Subcutaneous adipose tissue (tissue), 4 donors: ENCODE results near the gene IWS1. TPM values are rescaled to one million over a fixed set of nuclear protein-coding genes. Genes with fewer than 3 reads are reported as not detected.

ENCODE experiments used
- total RNA-seq, 4 donors: library from RNA; depleted of rRNA; stranded (reverse); fragments of >200 nt; gene quantifications; one replicate each; pipeline ENCODE4 v1.1.0, GENCODE V29; 2016
- TF ChIP-seq, protein P1 (sequence below): fragments of 450-650 bp; IDR thresholded peaks from one replicate; pipeline ENCODE4 v1.5.1; 2016; ENCODE audit warnings: low read depth, mild to moderate bottlenecking, control low read depth, antibody characterized with exemption, moderate library complexity

The IWS1 gene
- total RNA-seq, 4 donors from 2014 or later = 27.2 to 42.7 (median 34.9) TPM

DNA sequence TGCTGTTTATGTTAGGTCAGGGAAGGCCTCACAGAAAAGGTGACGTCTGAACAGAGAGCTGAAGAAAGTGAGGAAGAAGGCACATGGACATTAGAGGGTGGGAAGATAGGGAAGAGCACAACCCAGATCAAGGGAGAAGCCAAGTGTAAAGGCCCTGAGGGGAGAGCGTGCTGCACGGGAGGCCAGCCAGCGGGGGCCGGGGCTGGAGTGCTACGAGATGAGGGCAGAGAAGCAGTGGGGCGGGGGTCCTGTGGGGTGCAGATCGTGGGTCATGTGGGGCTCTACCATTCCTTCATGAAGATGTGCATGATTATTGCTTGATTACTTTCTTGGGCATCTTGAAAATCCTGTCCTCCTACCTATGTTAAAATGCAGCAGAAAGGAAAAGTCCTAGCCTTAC, 57.2 kb downstream of the IWS1 start:
- TF ChIP-seq, protein P1, sequence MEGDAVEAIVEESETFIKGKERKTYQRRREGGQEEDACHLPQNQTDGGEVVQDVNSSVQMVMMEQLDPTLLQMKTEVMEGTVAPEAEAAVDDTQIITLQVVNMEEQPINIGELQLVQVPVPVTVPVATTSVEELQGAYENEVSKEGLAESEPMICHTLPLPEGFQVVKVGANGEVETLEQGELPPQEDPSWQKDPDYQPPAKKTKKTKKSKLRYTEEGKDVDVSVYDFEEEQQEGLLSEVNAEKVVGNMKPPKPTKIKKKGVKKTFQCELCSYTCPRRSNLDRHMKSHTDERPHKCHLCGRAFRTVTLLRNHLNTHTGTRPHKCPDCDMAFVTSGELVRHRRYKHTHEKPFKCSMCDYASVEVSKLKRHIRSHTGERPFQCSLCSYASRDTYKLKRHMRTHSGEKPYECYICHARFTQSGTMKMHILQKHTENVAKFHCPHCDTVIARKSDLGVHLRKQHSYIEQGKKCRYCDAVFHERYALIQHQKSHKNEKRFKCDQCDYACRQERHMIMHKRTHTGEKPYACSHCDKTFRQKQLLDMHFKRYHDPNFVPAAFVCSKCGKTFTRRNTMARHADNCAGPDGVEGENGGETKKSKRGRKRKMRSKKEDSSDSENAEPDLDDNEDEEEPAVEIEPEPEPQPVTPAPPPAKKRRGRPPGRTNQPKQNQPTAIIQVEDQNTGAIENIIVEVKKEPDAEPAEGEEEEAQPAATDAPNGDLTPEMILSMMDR = no peak

DNA sequence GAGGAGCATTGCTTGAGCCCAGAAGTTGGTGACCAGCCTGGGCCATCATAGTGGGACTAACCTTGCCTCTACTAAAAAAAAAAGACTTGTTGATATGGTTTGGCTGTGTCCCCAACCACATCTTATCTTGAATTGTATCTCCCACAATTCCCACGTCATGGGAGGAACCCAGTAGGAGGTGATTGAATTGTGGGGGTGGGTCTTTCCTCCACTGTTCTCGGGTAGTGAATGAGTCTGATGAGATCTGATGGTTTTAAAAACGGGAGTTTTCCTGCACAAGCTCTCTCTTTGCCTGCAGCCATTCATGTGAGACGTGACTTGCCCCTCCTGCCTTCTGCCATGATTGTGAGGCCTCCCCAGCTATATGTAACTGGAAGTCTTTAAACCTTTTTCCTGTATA, 61.0 kb downstream of the IWS1 start:
- TF ChIP-seq, protein P1 = no peak

DNA sequence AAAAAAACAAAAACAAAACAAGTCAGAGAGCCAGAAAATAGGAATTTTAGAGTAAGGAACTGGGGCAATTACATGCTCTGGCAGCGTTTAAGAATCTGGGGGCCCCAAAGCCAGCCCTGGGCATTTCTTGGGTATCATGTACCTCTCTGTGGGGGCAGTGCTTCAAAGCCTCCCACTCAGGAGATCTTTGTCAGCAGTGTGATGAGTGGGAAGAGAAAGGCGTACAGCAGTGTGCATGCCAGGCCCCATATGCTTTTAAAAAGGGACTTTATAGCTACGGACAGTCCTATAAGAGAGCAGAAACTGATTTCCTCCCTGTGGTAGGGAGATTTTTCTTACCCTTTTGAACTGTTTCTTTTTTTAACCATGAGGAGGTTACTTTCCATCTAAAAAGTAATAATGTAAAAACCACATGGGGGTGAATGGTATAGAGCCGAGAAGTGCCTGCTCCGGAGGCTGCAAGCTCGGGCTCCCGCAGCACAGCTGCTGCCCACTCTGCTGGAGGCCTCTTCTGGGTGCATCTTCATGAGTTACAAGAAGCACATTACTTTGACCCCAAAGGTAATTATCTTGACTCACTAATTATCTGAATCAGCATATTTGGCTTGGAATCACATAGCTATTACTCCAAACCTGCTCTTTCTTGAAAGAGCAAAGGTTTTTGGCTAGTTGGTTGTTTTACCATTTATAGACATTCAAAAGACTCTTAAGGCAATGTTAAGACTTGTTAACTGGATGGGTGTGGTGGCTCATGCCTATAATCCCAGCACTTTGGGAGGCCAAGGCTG, 61.6 kb downstream of the IWS1 start:
- TF ChIP-seq, protein P1 = no peak

DNA sequence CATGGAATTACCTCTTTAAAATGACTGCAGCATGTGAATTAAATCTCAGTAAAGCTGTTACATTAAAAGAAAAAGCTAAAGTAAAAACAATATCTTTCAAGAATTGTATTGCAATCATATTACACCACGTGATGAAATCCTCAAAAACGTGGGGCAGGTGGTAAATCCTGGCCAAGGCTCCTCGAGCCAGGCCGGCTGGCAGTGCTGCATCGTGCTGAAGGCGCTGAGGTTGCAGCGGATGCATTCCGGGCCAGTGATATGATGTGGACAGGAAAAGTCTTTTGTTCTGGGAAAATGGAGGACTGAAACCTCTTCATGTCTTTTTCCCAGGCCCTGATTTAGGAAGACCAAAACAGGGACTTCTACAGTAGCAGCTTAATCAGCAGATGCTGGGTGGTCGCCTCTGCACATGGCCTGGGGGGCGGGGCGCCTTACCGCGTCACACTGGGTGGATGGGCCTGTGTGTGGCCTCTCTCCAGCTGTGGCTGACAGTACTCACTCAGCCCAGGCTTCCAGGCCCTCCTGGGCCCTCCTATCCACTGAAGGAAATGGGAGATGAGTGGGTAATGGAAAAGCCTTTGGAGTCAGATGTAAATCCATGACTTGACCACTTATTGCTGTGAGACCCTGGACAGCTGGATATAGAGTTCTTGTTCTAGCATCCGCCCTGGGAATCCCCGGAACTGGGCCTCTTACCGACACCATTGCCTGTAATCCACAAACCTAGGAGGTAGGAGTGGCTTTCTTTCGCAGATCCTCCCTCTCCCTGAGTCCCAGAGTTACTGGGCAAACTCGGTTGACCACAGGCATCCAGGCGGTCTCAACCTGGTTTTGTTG, 62.9 kb downstream of the IWS1 start:
- TF ChIP-seq, protein P1 = no peak

DNA sequence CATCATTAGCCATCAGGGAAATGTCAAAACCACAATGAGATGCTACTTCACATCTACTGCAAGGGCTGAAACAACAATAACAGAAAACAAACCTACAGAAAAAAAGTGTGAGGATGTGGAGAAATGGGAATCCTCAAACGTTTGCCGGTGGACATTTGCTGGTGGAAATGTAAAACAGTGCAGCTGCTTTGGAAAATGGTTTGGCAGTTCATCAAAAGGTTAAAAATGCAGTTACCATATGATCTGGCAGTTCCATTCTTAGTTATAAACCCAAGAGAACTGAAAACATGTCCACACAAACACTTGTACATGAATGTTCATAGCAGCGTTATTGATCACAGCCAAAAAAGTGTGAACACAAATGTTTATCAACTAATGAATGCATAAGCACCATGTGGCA, 63.8 kb downstream of the IWS1 start:
- TF ChIP-seq, protein P1 = no peak

DNA sequence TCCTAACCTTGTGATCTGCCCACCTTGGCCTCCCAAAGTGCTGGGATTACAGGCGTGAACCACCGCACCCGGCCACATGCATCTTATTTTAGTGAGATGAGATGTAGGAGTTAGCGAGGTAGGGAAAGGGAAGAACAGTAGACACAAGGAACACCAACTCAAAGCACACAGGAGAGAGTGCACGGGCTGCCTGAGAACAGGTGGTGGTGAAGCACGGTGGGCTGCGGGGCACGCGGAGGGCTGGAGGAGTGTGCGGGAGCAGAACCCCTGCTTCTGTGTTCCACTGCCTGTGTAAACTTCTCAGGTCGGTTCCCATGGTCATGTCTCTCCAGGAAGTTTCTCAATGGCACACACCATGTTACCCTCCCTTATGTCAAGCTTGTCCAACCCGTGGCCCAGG, 69.3 kb downstream of the IWS1 start:
- TF ChIP-seq, protein P1 = no peak
